ENCODE measurements around the gene CDK14.
"Not testable (repeated sequence)": the region's sequence is repeated elsewhere in the genome, so short reads cannot be mapped to it uniquely, and the experiment has no call there.

Gene CDK14

GRCh38 chr7:90735611-90736280 lies 139.6 kb downstream of the CDK14 start:
- not testable (repeated sequence) for H4K91ac ChIP-seq (ENCODE audit: low read depth, low read length); H2AFZ ChIP-seq (ENCODE audit: insufficient read depth, low read length, poor library complexity)
- no CpG with 5 or more reads among the region's 20 CpGs for WGBS (ENCODE audit: extremely low coverage, insufficient coverage, insufficient read length)

DNA sequence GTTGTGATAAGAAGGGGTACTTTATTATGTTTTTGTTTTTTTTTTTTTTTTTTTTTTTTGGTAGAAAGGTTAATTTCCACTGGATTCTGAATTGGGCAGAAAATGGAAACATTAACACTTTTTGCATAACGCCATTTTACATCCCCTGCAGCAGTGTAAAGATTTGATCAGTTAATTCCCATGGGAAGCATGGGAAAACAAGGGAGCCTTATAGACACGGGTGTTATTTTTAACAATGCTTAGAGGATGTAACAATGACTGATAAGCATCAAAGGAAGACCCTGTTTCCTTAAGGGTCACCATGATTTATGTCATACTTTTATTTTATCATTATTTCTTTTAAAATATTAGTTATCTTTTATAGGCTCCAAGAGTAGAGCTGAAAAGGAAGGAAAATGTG lies 140.2 kb downstream of the CDK14 start:
- no peak overlapping the region for H2AFZ ChIP-seq (ENCODE audit: insufficient read depth, low read length, poor library complexity)
- H2BK5ac ChIP-seq (ENCODE audit: low read depth, low read length, poor library complexity) = no peak overlapping the region
- no peak overlapping the region for H3K23ac ChIP-seq (ENCODE audit: low read length)
- no peak overlapping the region for H4K91ac ChIP-seq (ENCODE audit: low read depth, low read length)
- no peak overlapping the region for H3K9ac ChIP-seq (ENCODE audit: low read length)
- H3K79me1 ChIP-seq (ENCODE audit: low read length) = no peaks in the 10 kb centered on the region
- no peak overlapping the region for H2BK120ac ChIP-seq (ENCODE audit: insufficient read depth, low read length, poor library complexity)
- H3K14ac ChIP-seq (ENCODE audit: low read length) = no peak overlapping the region
- H3K18ac ChIP-seq (ENCODE audit: low read length) = no peak overlapping the region
- no peak overlapping the region for H3K27ac ChIP-seq (ENCODE audit: low read depth, low read length)
- H3K9me3 ChIP-seq (ENCODE audit: insufficient read depth, low read depth, low read length) = peaks cover 2% of the 10 kb centered on the region
- WGBS (ENCODE audit: extremely low coverage, insufficient coverage, insufficient read length) = no CpG with 5 or more reads among the region's 2 CpGs
- no peaks in the 10 kb centered on the region for H3K4me1 ChIP-seq (ENCODE audit: control insufficient read depth in 1 of 2, insufficient read depth in 2 of 2, low read length in 2 of 2)
- H2BK12ac ChIP-seq (ENCODE audit: low read length) = no peak overlapping the region
- no peak overlapping the region for H3K4ac ChIP-seq (ENCODE audit: low read depth, low read length)
- H3K4me2 ChIP-seq (ENCODE audit: low read length) = no peak overlapping the region
- no peak overlapping the region for H3K4me3 ChIP-seq (ENCODE audit: low read depth, low read length)
- peaks cover 0 to 4% of the 10 kb centered on the region in 2 experiments for H3K36me3 ChIP-seq (ENCODE audit: control insufficient read depth in 1 of 2, insufficient read depth in 2 of 2, low read length in 2 of 2)
- H2AK5ac ChIP-seq (ENCODE audit: low read length) = no peak overlapping the region
- no peak overlapping the region for H4K12ac ChIP-seq (ENCODE audit: low read depth, low read length)
- H4K8ac ChIP-seq (ENCODE audit: low read depth, low read length) = no peak overlapping the region
- no peaks in the 10 kb centered on the region for H3K27me3 ChIP-seq (ENCODE audit: insufficient read depth, low read length)
- DNase-seq = no peak
- no peaks in the 10 kb centered on the region for H3K79me2 ChIP-seq (ENCODE audit: control insufficient read depth, insufficient read depth, low read length, poor library complexity)

More at GRCh38 chr7:90735611-90736280, 139.6 kb downstream of the CDK14 start:
- not testable (repeated sequence) for H3K4ac ChIP-seq (ENCODE audit: low read depth, low read length); H3K27ac ChIP-seq (ENCODE audit: low read depth, low read length); H2AK5ac ChIP-seq (ENCODE audit: low read length); H3K79me2 ChIP-seq (ENCODE audit: control insufficient read depth, insufficient read depth, low read length, poor library complexity); H3K9me3 ChIP-seq (ENCODE audit: insufficient read depth, low read depth, low read length); H3K27me3 ChIP-seq (ENCODE audit: insufficient read depth, low read length); DNase-seq; H3K18ac ChIP-seq (ENCODE audit: low read length); H3K4me1 ChIP-seq (ENCODE audit: control insufficient read depth in 1 of 2, insufficient read depth in 2 of 2, low read length in 2 of 2); H4K8ac ChIP-seq (ENCODE audit: low read depth, low read length); H2BK12ac ChIP-seq (ENCODE audit: low read length); H4K12ac ChIP-seq (ENCODE audit: low read depth, low read length); H3K4me2 ChIP-seq (ENCODE audit: low read length); H3K14ac ChIP-seq (ENCODE audit: low read length); H2BK120ac ChIP-seq (ENCODE audit: insufficient read depth, low read length, poor library complexity); H3K9ac ChIP-seq (ENCODE audit: low read length); H3K23ac ChIP-seq (ENCODE audit: low read length); H3K4me3 ChIP-seq (ENCODE audit: low read depth, low read length); H3K36me3 ChIP-seq (ENCODE audit: control insufficient read depth in 1 of 2, insufficient read depth in 2 of 2, low read length in 2 of 2); H2BK5ac ChIP-seq (ENCODE audit: low read depth, low read length, poor library complexity); H3K79me1 ChIP-seq (ENCODE audit: low read length)

- H3K36me3 ChIP-seq (ENCODE audit: control insufficient read depth in 1 of 2, insufficient read depth in 2 of 2, low read length in 2 of 2) = peaks cover 0 to 4% of the 10 kb centered on the region in 2 experiments
- H2BK5ac ChIP-seq (ENCODE audit: low read depth, low read length, poor library complexity) = no peak overlapping the region
- WGBS (ENCODE audit: extremely low coverage, insufficient coverage, insufficient read length) = no CpG with 5 or more reads among the region's 4 CpGs
- H2BK12ac ChIP-seq (ENCODE audit: low read length) = no peak overlapping the region
- H3K14ac ChIP-seq (ENCODE audit: low read length) = no peak overlapping the region
- H4K91ac ChIP-seq (ENCODE audit: low read depth, low read length) = no peak overlapping the region
- no peak overlapping the region for H4K12ac ChIP-seq (ENCODE audit: low read depth, low read length)
- no peak overlapping the region for H3K4ac ChIP-seq (ENCODE audit: low read depth, low read length)
- H3K18ac ChIP-seq (ENCODE audit: low read length) = no peak overlapping the region
- no peak overlapping the region for H3K4me2 ChIP-seq (ENCODE audit: low read length)
- DNase-seq = no peak
- peaks cover 2% of the 10 kb centered on the region for H3K9me3 ChIP-seq (ENCODE audit: insufficient read depth, low read depth, low read length)
- no peaks in the 10 kb centered on the region for H3K79me2 ChIP-seq (ENCODE audit: control insufficient read depth, insufficient read depth, low read length, poor library complexity)
- no peaks in the 10 kb centered on the region for H3K79me1 ChIP-seq (ENCODE audit: low read length)
- H2AFZ ChIP-seq (ENCODE audit: insufficient read depth, low read length, poor library complexity) = no peak overlapping the region
- no peak overlapping the region for H3K4me3 ChIP-seq (ENCODE audit: low read depth, low read length)
- no peaks in the 10 kb centered on the region for H3K4me1 ChIP-seq (ENCODE audit: control insufficient read depth in 1 of 2, insufficient read depth in 2 of 2, low read length in 2 of 2)
- H3K27me3 ChIP-seq (ENCODE audit: insufficient read depth, low read length) = no peaks in the 10 kb centered on the region
- H2AK5ac ChIP-seq (ENCODE audit: low read length) = no peak overlapping the region
- no peak overlapping the region for H3K27ac ChIP-seq (ENCODE audit: low read depth, low read length)
- no peak overlapping the region for H3K23ac ChIP-seq (ENCODE audit: low read length)
- no peak overlapping the region for H4K8ac ChIP-seq (ENCODE audit: low read depth, low read length)
- no peak overlapping the region for H3K9ac ChIP-seq (ENCODE audit: low read length)
- H2BK120ac ChIP-seq (ENCODE audit: insufficient read depth, low read length, poor library complexity) = no peak overlapping the region
Observed at GRCh38 chr7:90736968-90737939, 141.1 kb downstream of the CDK14 start.

GRCh38 chr7:90738249-90738648 lies 142.1 kb downstream of the CDK14 start:
- Histone ChIP-seq H4K8ac (ENCODE audit: low read depth, low read length) (no peak overlapping the region), H3K18ac (ENCODE audit: low read length) (no peak overlapping the region), H3K4me2 (ENCODE audit: low read length) (no peak overlapping the region), H3K23ac (ENCODE audit: low read length) (no peak overlapping the region), H4K91ac (ENCODE audit: low read depth, low read length) (no peak overlapping the region), H3K27ac (ENCODE audit: low read depth, low read length) (no peak overlapping the region), H2AFZ (ENCODE audit: insufficient read depth, low read length, poor library complexity) (no peak overlapping the region), H3K9me3 (ENCODE audit: insufficient read depth, low read depth, low read length) (peaks cover 2% of the 10 kb centered on the region), H3K4me3 (ENCODE audit: low read depth, low read length) (no peak overlapping the region), H3K36me3 (ENCODE audit: control insufficient read depth in 1 of 2, insufficient read depth in 2 of 2, low read length in 2 of 2) (peaks cover 0 to 4% of the 10 kb centered on the region in 2 experiments), H3K79me1 (ENCODE audit: low read length) (no peaks in the 10 kb centered on the region), H2BK120ac (ENCODE audit: insufficient read depth, low read length, poor library complexity) (no peak overlapping the region), H3K9ac (ENCODE audit: low read length) (no peak overlapping the region), H2BK12ac (ENCODE audit: low read length) (no peak overlapping the region), H3K79me2 (ENCODE audit: control insufficient read depth, insufficient read depth, low read length, poor library complexity) (no peaks in the 10 kb centered on the region), H4K12ac (ENCODE audit: low read depth, low read length) (no peak overlapping the region), H2AK5ac (ENCODE audit: low read length) (no peak overlapping the region), H3K14ac (ENCODE audit: low read length) (no peak overlapping the region), H3K4me1 (ENCODE audit: control insufficient read depth in 1 of 2, insufficient read depth in 2 of 2, low read length in 2 of 2) (no peaks in the 10 kb centered on the region), H2BK5ac (ENCODE audit: low read depth, low read length, poor library complexity) (no peak overlapping the region), H3K4ac (ENCODE audit: low read depth, low read length) (no peak overlapping the region), H3K27me3 (ENCODE audit: insufficient read depth, low read length) (no peaks in the 10 kb centered on the region)
- no CpG with 5 or more reads among the region's 3 CpGs for WGBS (ENCODE audit: extremely low coverage, insufficient coverage, insufficient read length)
- no peak for DNase-seq
